K562 (cell line): ENCODE data around the gene CGREF1. TPM values are rescaled to one million over a fixed set of nuclear protein-coding genes. Genes with fewer than 3 reads are reported as not detected.

ENCODE experiments used
- ELK1 ChIP-seq: sonication (generic); formaldehyde crosslinking; IDR thresholded peaks from 2 replicates; pipeline ENCODE4 v1.8.1; 2022; ENCODE audit warnings: missing genetic modification reagents
- FOXM1 ChIP-seq, 2 experiments: fragments of 450-650 bp in 1 of 2; sonication (generic) in 1 of 2; formaldehyde crosslinking in 1 of 2; IDR thresholded peaks; 2 replicates each; pipeline versions ENCODE4 v1.6.1 to v1.9.0; 2017 to 2022; ENCODE audit warnings: low read depth in 2 of 2, mild to moderate bottlenecking in 2 of 2, missing genetic modification reagents in 1 of 2, moderate library complexity in 1 of 2
- HSF4 ChIP-seq: fragments of 250-450 bp; sonication (Bioruptor Pico); IDR thresholded peaks from 2 replicates; pipeline ENCODE4 v2.1.2; 2022; ENCODE audit warnings: mild to moderate bottlenecking, moderate library complexity, borderline replicate concordance
- ILK ChIP-seq: fragments of 450-650 bp; IDR thresholded peaks from 2 replicates; pipeline ENCODE4 v1.6.1; 2016; ENCODE audit warnings: missing genetic modification characterization, low read depth, mild to moderate bottlenecking, missing compliant biosample characterization, moderate library complexity, borderline replicate concordance
- PTBP1 ChIP-seq: fragments of 200-400 bp; formaldehyde crosslinking; IDR thresholded peaks from 2 replicates; pipeline ENCODE4 v1.6.1; 2017; ENCODE audit warnings: low read depth, low read length
- ZFP36 ChIP-seq: fragments of 150-350 bp; IDR thresholded peaks from 2 replicates; pipeline ENCODE4 v1.6.1; 2018; ENCODE audit warnings: low read length, low read depth; ENCODE audit not compliant: partially characterized antibody
- ZMIZ1 ChIP-seq, 2 experiments: fragments of 150-350 bp in 1 of 2; IDR thresholded peaks; 2 replicates each; pipeline ENCODE4 v1.6.1; 2012 to 2016; ENCODE audit warnings: low read depth in 2 of 2, low read length in 2 of 2, mild to moderate bottlenecking in 1 of 2, moderate library complexity in 1 of 2
- ZNF318 ChIP-seq, 2 experiments: fragments of 450-650 bp; IDR thresholded peaks; 2 replicates each; pipeline ENCODE4 v1.6.1; 2016; ENCODE audit warnings: mild to moderate bottlenecking in 2 of 2, borderline replicate concordance in 1 of 2, low read depth in 1 of 2, moderate library complexity in 1 of 2
- polyA plus RNA-seq, 8 experiments: library from polyadenylated mRNA; depleted of rRNA in 4 of 8; stranded (reverse) in 5 of 8; unstranded in 3 of 8; fragments of >200 nt; fragmentation: Nextera tagmentation in 2 of 8; fragmentation: Illumina TruSeq in 1 of 8; extraction: Ambion mirVana in 2 of 8; extraction: Trizol in 1 of 8; gene quantifications; 2 replicates each; pipeline versions ENCODE4 v1.2.1 to v1.2.3, GENCODE V29; 2011 to 2014; ENCODE audit warnings: inconsistent platforms in 1 of 8, missing spikeins in 1 of 8
- total RNA-seq, 7 experiments: library from RNA; depleted of rRNA in 6 of 7; stranded (reverse); fragments of >200 nt in 6 of 7; fragmentation: Illumina TruSeq in 2 of 7; extraction: Trizol in 2 of 7; gene quantifications; 2 replicates each; pipeline versions ENCODE4 v1.2.1 to v1.2.3, GENCODE V29; 2011 to 2021; ENCODE audit warnings: low replicate concordance in 1 of 7

CGREF1 gene
- total and polyA plus RNA-seq, 9 of the 15 experiments (the other 6 are each of a cell fraction or from before 2014, with no cell fraction given), result 0.07 to 0.50 (median 0.37) TPM

- TF ChIP-seq PTBP1, result no peak
- peak; percentile 54; the same call in 1 of the 2 replicates for TF ChIP-seq HSF4 (CRISPR knock-in tag)
- no peak for TF ChIP-seq FOXM1 (IDR thresholded peaks at IDR 0.05; ENCODE audit: low read depth)
- 0 out of 2 replicates have a peak, but pooled peaks have one; percentile 53 for TF ChIP-seq FOXM1 (CRISPR knock-in tag; IDR thresholded peaks at IDR 0.05; ENCODE audit: low read depth)
- TF ChIP-seq ILK (tag), result no peak
- TF ChIP-seq ELK1 (CRISPR knock-in tag), result no peak
- no peak for TF ChIP-seq ZNF318 (IDR thresholded peaks at IDR 0.05; ENCODE audit: borderline replicate concordance in 1 of 2, low read depth in 1 of 2)
- TF ChIP-seq ZFP36, result no peak
- no peak for TF ChIP-seq ZMIZ1 (IDR thresholded peaks at IDR 0.05; ENCODE audit: low read depth in 2 of 2, low read length in 2 of 2)
Observed at GRCh38 chr2:27092696-27093429, 26.1 kb downstream of the CGREF1 start (continued).
